SJCRH30 (cell line): ENCODE measurements around the gene ZBED4. TPM values are rescaled to one million over a fixed set of nuclear protein-coding genes. Genes with fewer than 3 reads are reported as not detected.

Source experiments
- DNase-seq, 2 experiments: peaks; one replicate each; pipeline ENCODE4 v3.0.0-alpha.2; 2015 to 2020
- H3K27ac ChIP-seq: fragments of 250-450 bp; sonication (Bioruptor Pico); 2 replicates; pipeline ENCODE4 v1.5.1; 2020; ENCODE audit warnings: mild to moderate bottlenecking, moderate library complexity
- H3K27me3 ChIP-seq: fragments of 250-450 bp; sonication (Bioruptor Pico); 2 replicates; pipeline ENCODE4 v1.5.1; 2020; ENCODE audit warnings: mild to moderate bottlenecking, moderate library complexity
- H3K36me3 ChIP-seq: fragments of 250-450 bp; sonication (Bioruptor Pico); 2 replicates; pipeline ENCODE4 v1.5.1; 2020; ENCODE audit warnings: mild to moderate bottlenecking, moderate library complexity
- H3K4me1 ChIP-seq: fragments of 250-450 bp; sonication (Bioruptor Pico); 2 replicates; pipeline ENCODE4 v1.5.1; 2020; ENCODE audit warnings: mild to moderate bottlenecking, moderate library complexity
- H3K4me3 ChIP-seq: fragments of 250-450 bp; sonication (Bioruptor Pico); 2 replicates; pipeline ENCODE4 v1.5.1; 2020; ENCODE audit warnings: mild to moderate bottlenecking, moderate library complexity
- H3K9me3 ChIP-seq: fragments of 250-450 bp; sonication (Bioruptor Pico); replicated peaks from 2 replicates; pipeline ENCODE4 v1.5.1; 2020; ENCODE audit warnings: mild to moderate bottlenecking, moderate library complexity
- total RNA-seq: library from RNA; depleted of rRNA; stranded (reverse); fragments of >200 nt; shearing (Covaris generic); gene quantifications from 2 replicates; pipeline ENCODE4 v1.2.3, GENCODE V29; 2014

ZBED4 gene
- total RNA-seq, 1 experiment from 2014 or later = 53.2 TPM

- H3K27me3 ChIP-seq = no peaks in the 10 kb centered on the region
- H3K36me3 ChIP-seq = peaks cover 62% of the 10 kb centered on the region
- H3K4me3 ChIP-seq = no peak overlapping the region
- no peak overlapping the region for H3K27ac ChIP-seq
- DNase-seq = no peak
- no peaks in the 10 kb centered on the region for H3K9me3 ChIP-seq
- peaks cover 9% of the 10 kb centered on the region; the same call in 1 of the 2 replicates for H3K4me1 ChIP-seq
These were observed 29.3 kb upstream of the ZBED4 start for GRCh38 chr22:49824185-49824925.

- Histone ChIP-seq H3K4me3 (no peak overlapping the region), H3K36me3 (peaks cover 56% of the 10 kb centered on the region), H3K27ac (no peak overlapping the region)
These were observed 28.7 kb upstream of the ZBED4 start for GRCh38 chr22:49824936-49825335.

GRCh38 chr22:49825436-49825835, 28.2 kb upstream of the ZBED4 start:
- Histone ChIP-seq H3K36me3 (peaks cover 51% of the 10 kb centered on the region), H3K4me3 (peak overlapping the region; percentile 81), H3K9me3 (no peaks in the 10 kb centered on the region), H3K4me1 (peaks cover 9% of the 10 kb centered on the region; the same call in 1 of the 2 replicates), H3K27me3 (no peaks in the 10 kb centered on the region), H3K27ac (no peak overlapping the region)
- DNase-seq = no peak

More at GRCh38 chr22:49824936-49825335, 28.7 kb upstream of the ZBED4 start:
- DNase-seq = no peak
- Histone ChIP-seq H3K4me1 (peaks cover 9% of the 10 kb centered on the region; the same call in 1 of the 2 replicates), H3K27me3 (no peaks in the 10 kb centered on the region), H3K9me3 (no peaks in the 10 kb centered on the region)

DNA sequence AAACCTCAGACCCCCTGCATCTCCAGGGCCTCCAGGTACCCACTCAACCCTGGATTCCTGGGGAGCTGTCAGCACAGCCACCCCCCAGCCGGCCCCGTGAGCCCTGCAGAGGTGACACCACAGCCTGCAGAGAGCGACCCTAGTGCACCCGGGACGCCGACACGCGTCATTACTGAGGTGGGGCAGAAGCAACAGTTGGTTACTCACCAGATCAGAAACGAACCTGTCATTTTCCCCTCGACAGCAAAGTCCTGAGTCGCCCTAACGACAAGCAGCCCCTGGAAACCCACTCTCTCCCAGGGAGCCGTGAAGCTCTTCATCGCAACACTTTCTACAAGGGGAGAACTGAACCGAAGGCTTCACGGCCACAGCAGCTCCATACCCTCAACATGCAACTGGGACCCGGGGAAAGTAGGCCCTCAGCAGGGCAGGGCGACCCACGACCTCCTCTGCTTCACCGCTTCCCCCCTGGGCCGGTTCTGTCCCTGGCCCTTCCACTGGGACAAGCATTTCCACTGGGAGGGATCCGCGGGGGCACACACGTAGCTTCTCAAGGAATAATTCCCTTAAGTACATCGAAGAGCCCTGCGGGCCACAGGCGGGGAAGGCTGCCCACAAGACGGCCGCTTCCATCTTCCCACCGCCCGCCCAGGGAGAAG, 27.6 kb upstream of the ZBED4 start:
- Histone ChIP-seq H3K27ac (peak overlapping the region; percentile 35), H3K4me3 (peak overlapping the region; percentile 81), H3K4me1 (peaks cover 9% of the 10 kb centered on the region; the same call in 1 of the 2 replicates), H3K9me3 (no peaks in the 10 kb centered on the region), H3K36me3 (peaks cover 44% of the 10 kb centered on the region), H3K27me3 (no peaks in the 10 kb centered on the region)
- no peak for DNase-seq

- peaks cover 9% of the 10 kb centered on the region; the same call in 1 of the 2 replicates for H3K4me1 ChIP-seq
- peak overlapping the region; percentile 81 for H3K4me3 ChIP-seq
- peaks cover 38% of the 10 kb centered on the region for H3K36me3 ChIP-seq
- no peaks in the 10 kb centered on the region for H3K27me3 ChIP-seq
- peak; percentile 46 to 53 for DNase-seq
- peak overlapping the region; percentile 35 for H3K27ac ChIP-seq
- no peaks in the 10 kb centered on the region for H3K9me3 ChIP-seq
These were observed 26.9 kb upstream of the ZBED4 start for GRCh38 chr22:49826603-49827270.

DNA sequence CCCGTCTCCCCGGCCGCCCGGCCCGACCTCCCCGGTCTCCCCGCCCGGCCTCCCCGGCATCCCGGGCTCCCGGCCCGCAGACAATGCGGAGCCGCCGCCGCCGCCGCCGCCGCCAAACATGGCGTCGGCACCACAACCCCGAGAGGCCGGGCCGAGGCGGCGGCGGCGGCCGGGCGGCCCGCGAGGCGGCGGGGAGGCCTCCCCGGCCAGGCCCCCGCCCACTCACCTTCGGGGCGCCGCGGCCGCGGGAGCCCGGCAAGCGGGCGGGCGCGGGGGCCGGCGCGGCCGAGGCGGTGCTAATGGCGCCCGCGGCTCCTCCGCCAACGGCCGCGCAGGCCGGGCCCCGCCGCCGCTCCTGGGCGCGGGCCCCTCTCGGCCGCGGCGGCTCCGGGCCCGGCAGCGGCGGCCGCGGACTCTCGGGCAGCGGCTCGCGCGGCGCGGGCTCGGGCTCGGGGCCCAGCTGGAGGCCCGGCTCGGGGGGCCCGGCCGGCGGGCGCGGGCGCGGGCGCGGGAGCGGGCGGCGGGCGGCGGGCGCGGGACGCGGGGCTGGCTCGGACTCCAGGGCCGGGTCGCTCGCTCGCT, 26.3 kb upstream of the ZBED4 start:
- H3K9me3 ChIP-seq = no peaks in the 10 kb centered on the region
- peak overlapping the region; percentile 35; the same call in 1 of the 2 replicates for H3K27ac ChIP-seq
- H3K4me1 ChIP-seq = peaks cover 9% of the 10 kb centered on the region; the same call in 1 of the 2 replicates
- DNase-seq = peak in 1 of 2 experiments; percentile 41
- H3K27me3 ChIP-seq = no peaks in the 10 kb centered on the region
- peak overlapping the region; percentile 81 for H3K4me3 ChIP-seq
- peaks cover 32% of the 10 kb centered on the region for H3K36me3 ChIP-seq

DNA sequence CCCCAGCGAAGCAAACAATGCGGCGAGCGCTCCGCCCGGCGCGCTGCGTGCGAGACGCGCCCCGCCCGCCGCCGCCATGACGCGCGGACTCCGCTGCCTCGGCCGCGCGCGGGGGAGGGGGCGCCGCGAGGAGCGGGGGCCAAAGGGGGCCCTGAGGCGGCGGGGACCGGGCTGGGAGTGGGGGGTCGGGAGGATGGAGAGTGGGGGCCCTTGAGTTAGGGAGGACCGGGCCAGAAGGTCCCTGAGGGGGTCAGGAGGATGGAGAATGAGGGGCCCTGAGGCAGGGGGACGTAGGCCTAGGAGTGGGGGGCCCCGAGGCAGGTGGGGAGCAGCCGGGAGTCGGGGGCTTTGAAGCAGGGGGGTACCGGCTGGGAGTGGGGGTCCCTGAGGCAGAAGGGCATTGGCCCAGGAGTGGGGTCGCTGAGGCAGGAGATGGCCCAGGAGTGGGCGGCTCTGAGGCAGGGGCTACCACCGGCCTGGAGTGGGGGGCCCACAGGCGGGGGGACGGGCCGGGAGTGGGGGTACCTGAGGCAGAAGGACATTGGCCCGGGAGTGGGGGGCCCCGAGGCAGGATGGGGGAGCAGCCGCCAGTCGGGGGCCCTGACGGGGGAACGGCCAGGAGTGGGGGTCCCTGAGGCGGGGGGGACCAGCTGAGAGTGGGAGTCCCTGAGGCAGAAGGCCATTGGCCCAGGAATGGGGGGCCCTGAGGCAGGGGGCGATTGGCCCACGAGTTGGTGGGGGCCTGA, 25.6 kb upstream of the ZBED4 start, which contains the start of gene BRD1:
Gene BRD1 (minus strand): TSS at position 21 of the 746 bp plus-strand sequence. CDS start 3,556 bp downstream, outside the sequence.
- peaks cover 26% of the 10 kb centered on the region for H3K36me3 ChIP-seq
- no peaks in the 10 kb centered on the region for H3K9me3 ChIP-seq
- H3K4me3 ChIP-seq = peak within 1 kb of the TSS; percentile 81
- no peaks in the 10 kb centered on the region for H3K27me3 ChIP-seq
- H3K4me1 ChIP-seq = peaks cover 9% of the 10 kb centered on the region; the same call in 1 of the 2 replicates
- DNase-seq = peak; percentile 57 to 80
- H3K27ac ChIP-seq = peak within 1 kb of the TSS; percentile 35

- Histone ChIP-seq H3K27ac (no peak overlapping the region), H3K9me3 (no peaks in the 10 kb centered on the region), H3K27me3 (no peaks in the 10 kb centered on the region), H3K4me3 (no peak overlapping the region), H3K36me3 (peaks cover 21% of the 10 kb centered on the region), H3K4me1 (peaks cover 9% of the 10 kb centered on the region; the same call in 1 of the 2 replicates)
- DNase-seq = no peak
These were observed 25.1 kb upstream of the ZBED4 start for GRCh38 chr22:49828599-49828965.

GRCh38 chr22:49829044-49829853, 24.4 kb upstream of the ZBED4 start:
- Histone ChIP-seq H3K36me3 (peaks cover 14% of the 10 kb centered on the region), H3K4me1 (peaks cover 9% of the 10 kb centered on the region; the same call in 1 of the 2 replicates), H3K27ac (no peak overlapping the region), H3K9me3 (no peaks in the 10 kb centered on the region), H3K4me3 (no peak overlapping the region), H3K27me3 (no peaks in the 10 kb centered on the region)
- no peak for DNase-seq

DNA sequence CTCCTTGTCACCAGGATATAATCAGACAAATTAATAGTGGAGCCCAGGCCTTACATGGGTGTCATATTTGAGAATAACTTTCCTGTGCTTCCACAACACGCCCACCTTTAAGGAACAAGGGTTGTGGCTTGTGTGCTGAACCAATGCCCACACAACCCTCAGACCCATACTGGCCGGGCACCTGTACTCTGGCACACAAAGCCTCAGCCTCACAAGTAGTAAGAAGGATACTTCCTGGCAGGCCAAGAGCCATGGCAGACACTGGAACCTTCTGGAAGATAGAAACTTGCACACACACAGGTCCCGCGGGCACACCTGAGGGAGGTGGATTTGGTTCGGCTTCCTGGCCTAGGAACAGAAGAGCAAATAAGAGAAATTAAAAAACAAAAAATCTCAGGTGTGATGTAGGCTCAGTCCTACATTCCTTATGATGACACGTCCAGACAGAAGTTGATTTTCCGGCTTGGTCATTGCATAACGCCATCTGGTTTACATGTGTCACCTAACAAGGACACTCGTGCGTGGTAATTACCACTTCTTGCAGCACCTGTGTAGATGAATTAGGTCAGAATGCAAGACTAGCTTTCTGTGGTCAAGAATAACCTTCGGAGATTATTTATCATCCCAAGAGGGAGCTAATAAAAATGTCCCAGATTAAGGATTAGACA, 20.2 kb upstream of the ZBED4 start:
- DNase-seq = no peak
- H3K9me3 ChIP-seq = no peaks in the 10 kb centered on the region
- no peak overlapping the region for H3K4me3 ChIP-seq
- H3K27me3 ChIP-seq = no peaks in the 10 kb centered on the region
- H3K4me1 ChIP-seq = no peaks in the 10 kb centered on the region
- no peaks in the 10 kb centered on the region for H3K36me3 ChIP-seq
- no peak overlapping the region for H3K27ac ChIP-seq

DNA sequence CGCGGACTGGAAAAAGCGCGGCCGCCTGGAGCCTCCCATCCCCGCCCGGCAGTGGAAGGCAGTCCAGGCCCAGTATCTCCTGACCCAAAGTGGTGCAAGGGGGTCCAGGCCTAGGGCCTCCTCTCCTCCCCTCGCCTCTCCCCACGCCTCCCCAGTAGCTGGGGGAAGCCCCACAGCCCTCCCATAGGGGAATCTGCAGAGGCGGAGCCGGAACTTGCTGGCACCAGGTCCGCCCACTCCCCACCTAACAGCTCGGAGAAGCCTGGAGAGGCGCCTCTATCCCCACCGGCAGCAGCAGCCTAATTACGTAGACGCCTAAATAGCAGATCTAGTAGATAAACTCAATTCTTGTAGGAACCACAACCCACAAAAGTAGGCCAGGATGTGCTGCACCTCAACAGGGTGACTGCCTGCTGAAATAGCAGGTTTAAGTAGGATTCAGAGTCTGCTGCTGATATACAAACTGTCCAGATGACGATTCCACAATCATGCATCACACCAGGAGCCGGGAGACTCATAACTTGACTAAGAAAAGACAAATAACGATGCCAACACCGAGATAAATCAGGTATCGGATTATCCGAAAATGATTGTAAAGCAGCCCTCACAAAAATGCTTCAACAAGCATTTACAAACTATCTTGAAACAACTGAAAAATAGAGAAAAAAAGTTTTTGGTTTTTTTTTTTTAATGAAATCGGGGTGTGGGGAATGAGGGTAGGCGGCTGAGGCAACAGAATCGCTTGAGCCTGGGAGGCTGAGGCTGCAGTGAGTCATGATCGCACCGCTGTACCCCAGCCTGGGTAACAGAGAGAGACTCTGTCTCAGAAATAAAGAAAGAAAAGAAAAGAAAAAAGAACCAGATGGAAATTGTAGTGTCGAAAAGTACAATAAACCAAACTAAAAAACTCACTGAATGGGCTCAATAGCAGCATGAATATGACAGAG, 14.6 kb upstream of the ZBED4 start:
- no peaks in the 10 kb centered on the region for H3K9me3 ChIP-seq
- no peak overlapping the region for H3K4me3 ChIP-seq
- no peak for DNase-seq
- H3K4me1 ChIP-seq = no peaks in the 10 kb centered on the region
- H3K27ac ChIP-seq = no peak overlapping the region
- H3K27me3 ChIP-seq = no peaks in the 10 kb centered on the region
- no peaks in the 10 kb centered on the region for H3K36me3 ChIP-seq

- Histone ChIP-seq H3K9me3 (no peaks in the 10 kb centered on the region), H3K27me3 (peaks cover 7% of the 10 kb centered on the region; the same call in 1 of the 2 replicates), H3K27ac (no peak overlapping the region), H3K4me3 (no peak overlapping the region), H3K36me3 (no peaks in the 10 kb centered on the region), H3K4me1 (no peaks in the 10 kb centered on the region)
- DNase-seq = no peak
These were observed 8.4 kb upstream of the ZBED4 start for GRCh38 chr22:49845241-49845640.
